Right lobe of liver (tissue), 6 donors: ENCODE data around the gene ZNF37A. TPM values are rescaled to one million over a fixed set of nuclear protein-coding genes. Genes with fewer than 3 reads are reported as not detected.

Experiments
- ATAC-seq, 4 donors: fragments of 200-7000 bp; cut with Tn5 transposase; one replicate each; pipeline ENCODE4 v1.9.1; 2020; ENCODE audit warnings: mild to moderate bottlenecking in 4 of 4, moderate library complexity in 4 of 4
- DNase-seq, 3 donors: peaks; one replicate each; pipeline ENCODE4 v3.0.0-alpha.2; 2020
- H3K27ac ChIP-seq, 3 donors: fragments of 200-600 bp; one replicate each; pipeline ENCODE4 v1.8.0; 2022
- H3K27me3 ChIP-seq, 2 donors: fragments of 200-600 bp; one replicate each; pipeline ENCODE4 v1.8.0; 2022
- H3K36me3 ChIP-seq, 4 donors: fragments of 200-600 bp; sonication (generic) in 1 of 4; one replicate each; pipeline versions ENCODE4 v1.5.1 to v1.8.0; 2017 to 2022; ENCODE audit warnings: control low read depth in 1 of 4
- H3K4me1 ChIP-seq, 4 donors: fragments of 200-600 bp; sonication (generic) in 1 of 4; one replicate each; pipeline versions ENCODE4 v1.5.1 to v1.8.0; 2017 to 2022; ENCODE audit warnings: control low read depth in 1 of 4
- H3K4me3 ChIP-seq, 3 donors: fragments of 200-600 bp; one replicate each; pipeline ENCODE4 v1.8.0; 2022
- H3K9me3 ChIP-seq, 4 donors: fragments of 200-600 bp; sonication (generic) in 1 of 4; one replicate each; pipeline versions ENCODE4 v1.5.1 to v1.8.0; 2017 to 2022; ENCODE audit warnings: control low read depth in 1 of 4
- CTCF ChIP-seq, 4 donors: fragments of 200-600 bp in 3 of 4; fragments of 450-650 bp in 1 of 4; IDR thresholded peaks; one replicate each; pipeline versions ENCODE4 v1.5.1 to v1.8.0; 2016 to 2022; ENCODE audit warnings: antibody characterized with exemption in 4 of 4, mild to moderate bottlenecking in 2 of 4
- POLR2A ChIP-seq: fragments of 450-650 bp; IDR thresholded peaks from one replicate; pipeline ENCODE4 v1.6.1; 2017; ENCODE audit warnings: antibody characterized with exemption, mild to moderate bottlenecking
- WGBS: methylation state at CpG from one replicate; pipeline ENCODE4 v1.1.6; 2018; ENCODE audit warnings: low coverage, low lambda C conversion rate; ENCODE audit not compliant: insufficient coverage; ENCODE audit errors: missing lambda C conversion rate; 5-methylcytosine and 5-hydroxymethylcytosine counted together
- intact Hi-C, 2 donors: fragments of 100-400 bp; cut with DNase I; formaldehyde crosslinking; loops; one replicate each; pipeline versions ENCODE4 v1.11.2 to v1.14.1; 2022
- long read RNA-seq: library from polyadenylated mRNA; unstranded; transcript quantifications from one replicate; pipeline ENCODE4 v2.0.0, GENCODE V29; 2019
- total RNA-seq, 6 experiments: library from RNA; depleted of rRNA in 2 of 6; stranded (reverse); fragments of >200 nt in 2 of 6; fragmentation: NEBNext Ultra II Directional in 3 of 6; extraction: Animal tissue kit (Norgen Biotek cat#: 25700) in 3 of 6; gene quantifications; one replicate each; pipeline versions ENCODE4 v1.1.0 to v1.2.4, GENCODE V29; 2016 to 2023
- donor health status: DM: no; HTN: yes; CAD: no.
- donor health status: DM: no; HTN: no; CAD: no.
- donor health status: DM: no; HTN: no; CAD: no.
- donor health status: DM: no; HTN: yes; CAD: no.
- donor health status: DM: no; HTN: yes; CAD: no.

The ZNF37A gene
- total RNA-seq = 1 to 10 TPM; 5.5 to 7.9 (median 6.4) TPM
- long read RNA-seq, partial matches to known transcripts = 0 of 1 reads
- long read RNA-seq, other reads (novel, unspliced or antisense) = 1 of 1 reads

GRCh38 chr10:38094158-38094926 lies at the start of gene ZNF37A:
Gene ZNF37A (plus strand): TSS chr10:38094337. CDS start chr10:38096618, 2,281 bp downstream.
- intact Hi-C loops = loop anchor here in 1 of 2 donors (5.0 kb wide), 1 partner anchor 117 kb away; the partner anchor contains the start of gene ZNF25
- Histone ChIP-seq H3K4me3 (peak within 1 kb of the TSS; percentile 76 to 89 (median 80)), H3K4me1 (no peaks in the 10 kb centered on the region), H3K27ac (peak within 1 kb of the TSS; percentile 58 to 90 (median 74)), H3K9me3 (no peaks in the 10 kb centered on the region), H3K36me3 (peaks cover 0 to 17% (median 3%) of the 10 kb centered on the region in 4 donors), H3K27me3 (no peaks in the 10 kb centered on the region)
- TF ChIP-seq CTCF (IDR thresholded peaks at IDR 0.05) (no peak), POLR2A (peak; percentile 85)
- 0% methylated on average over 22 of the region's 59 CpGs for WGBS
- ATAC-seq (peak; percentile 98 to 99 (median 99)), DNase-seq (peak; percentile 92 to 96 (median 95))

GRCh38 chr10:38045129-38045528 lies 49.0 kb upstream of the ZNF37A start:
- Histone ChIP-seq H3K27ac (no peak overlapping the region), H3K9me3 (no peaks in the 10 kb centered on the region), H3K36me3 (peaks cover 0 to 5% (median under 1%) of the 10 kb centered on the region in 4 donors), H3K4me3 (no peak overlapping the region), H3K4me1 (no peaks in the 10 kb centered on the region), H3K27me3 (no peaks in the 10 kb centered on the region)
- no peak for ATAC-seq
- intact Hi-C loops = no loop called here
- no peak for TF ChIP-seq POLR2A
- no peak for TF ChIP-seq CTCF (IDR thresholded peaks at IDR 0.05)
- WGBS = 71% methylated on average over 2 of the region's 2 CpGs
- DNase-seq = no peak

- H3K27me3 ChIP-seq = no peaks in the 10 kb centered on the region
- H3K9me3 ChIP-seq = peaks cover 0 to 16% (median 0%) of the 10 kb centered on the region in 4 donors
- peaks cover 0 to 5% (median under 1%) of the 10 kb centered on the region in 4 donors for H3K36me3 ChIP-seq
- H3K4me3 ChIP-seq = no peak overlapping the region
- 100% methylated on average over 1 of the region's 1 CpG for WGBS
- ATAC-seq (no peak), DNase-seq (no peak)
- no peak overlapping the region for H3K27ac ChIP-seq
- H3K4me1 ChIP-seq = no peaks in the 10 kb centered on the region
- no peak for TF ChIP-seq CTCF (IDR thresholded peaks at IDR 0.05)
- no peak for TF ChIP-seq POLR2A
- intact Hi-C loops = no loop called here
These were observed 46.5 kb upstream of the ZNF37A start for GRCh38 chr10:38047666-38048065.

GRCh38 chr10:38050212-38050611 lies 43.9 kb upstream of the ZNF37A start:
- Histone ChIP-seq H3K4me3 (no peak overlapping the region), H3K9me3 (peaks cover 0 to 33% (median 6%) of the 10 kb centered on the region in 4 donors), H3K4me1 (no peaks in the 10 kb centered on the region), H3K36me3 (peaks cover 0 to 21% (median 7%) of the 10 kb centered on the region in 4 donors), H3K27me3 (no peaks in the 10 kb centered on the region), H3K27ac (no peak overlapping the region)
- no peak for ATAC-seq
- intact Hi-C loops = no loop called here
- TF ChIP-seq POLR2A (no peak), CTCF (IDR thresholded peaks at IDR 0.05) (no peak)
- no peak for DNase-seq
- WGBS = no CpG with 5 or more reads among the region's 1 CpG
